CD4-positive, CD25-positive, alpha-beta regulatory T cell (primary cell): ENCODE results near the gene ADAM33. TPM values are rescaled to one million over a fixed set of nuclear protein-coding genes. Genes with fewer than 3 reads are reported as not detected.

Source experiments
- ATAC-seq, 2 donors: fragments of 150-1000 bp; cut with Tn5 transposase; one replicate each; pipeline ENCODE4 v1.10.0; 2021; ENCODE audit warnings: low read depth in 2 of 2, moderate number of reproducible peaks in 2 of 2, moderate library complexity in 1 of 2
- DNase-seq, 3 donors: peaks; one replicate each; pipeline versions ENCODE4 v3.0.0 to v3.0.0-alpha.2; 2012 to 2022; ENCODE audit warnings: mixed read lengths in 1 of 3
- H3K27ac ChIP-seq: one replicate; pipeline ENCODE4 v1.7.0; 2013; ENCODE audit warnings: mild to moderate bottlenecking, low read length; ENCODE audit not compliant: insufficient read depth, poor library complexity, severe bottlenecking
- H3K27me3 ChIP-seq: one replicate; pipeline ENCODE4 v1.7.0; 2013; ENCODE audit warnings: low read length; ENCODE audit not compliant: control insufficient read depth, insufficient read depth
- H3K36me3 ChIP-seq: one replicate; pipeline ENCODE4 v1.7.0; 2013; ENCODE audit warnings: mild to moderate bottlenecking, low read length, moderate library complexity; ENCODE audit not compliant: control insufficient read depth, insufficient read depth
- H3K4me1 ChIP-seq: 2 replicates; pipeline ENCODE4 v1.7.0; 2013; ENCODE audit warnings: mild to moderate bottlenecking, low read length; ENCODE audit not compliant: insufficient read depth, control insufficient read depth, poor library complexity, severe bottlenecking
- H3K4me3 ChIP-seq: one replicate; pipeline ENCODE4 v1.7.0; 2013; ENCODE audit warnings: low read depth, mild to moderate bottlenecking, low read length, moderate library complexity
- H3K9me3 ChIP-seq, 2 experiments: 1 replicate in 1 of 2; 2 replicates in 1 of 2; pipeline ENCODE4 v1.7.0; 2013; ENCODE audit warnings: low read length in 2 of 2, mild to moderate bottlenecking in 1 of 2, moderate library complexity in 1 of 2; ENCODE audit not compliant: control insufficient read depth in 2 of 2
- H3K27ac Mint-ChIP-seq, 3 donors: one replicate each; pipeline ENCODE4 v1.8.0; 2020 to 2022; ENCODE audit warnings: mild to moderate bottlenecking in 3 of 3, mixed read lengths in 3 of 3, moderate library complexity in 2 of 3
- H3K27me3 Mint-ChIP-seq: one replicate; pipeline ENCODE4 v1.8.0; 2022; ENCODE audit warnings: mild to moderate bottlenecking, mixed read lengths
- H3K36me3 Mint-ChIP-seq: one replicate; pipeline ENCODE4 v1.8.0; 2020; ENCODE audit warnings: mixed read lengths
- H3K4me1 Mint-ChIP-seq, 4 donors: one replicate each; pipeline ENCODE4 v1.8.0; 2020 to 2022; ENCODE audit warnings: mixed read lengths in 4 of 4, mild to moderate bottlenecking in 1 of 4
- H3K4me3 Mint-ChIP-seq, 4 donors: one replicate each; pipeline ENCODE4 v1.8.0; 2020 to 2022; ENCODE audit warnings: mild to moderate bottlenecking in 4 of 4, mixed read lengths in 4 of 4, moderate library complexity in 3 of 4
- H3K9me3 Mint-ChIP-seq, 7 donors: one replicate each; pipeline ENCODE4 v1.8.0; 2020 to 2022; ENCODE audit warnings: mixed read lengths in 7 of 7, mild to moderate bottlenecking in 3 of 7, moderate library complexity in 2 of 7
- polyA plus RNA-seq, 4 donors: library from polyadenylated mRNA; unstranded; fragments of 300-500 nt; fragmentation: Illumina TruSeq; gene quantifications; one replicate each; pipeline ENCODE4 v1.2.3, GENCODE V29; 2021
- total RNA-seq: library from RNA; stranded (reverse); gene quantifications from one replicate; pipeline ENCODE4 v1.2.3, GENCODE V29; 2022

ADAM33 gene
- total and polyA plus RNA-seq, 5 donors from 2014 or later = not detected

GRCh38 chr20:3651204-3651962 lies 30.4 kb downstream of the ADAM33 start:
- Mint-ChIP-seq H3K9me3 (peaks cover 0 to 6% (median 3%) of the 10 kb centered on the region in 7 donors), H3K4me1 (peaks cover 0 to 10% (median 2%) of the 10 kb centered on the region in 4 donors)
- no peaks in the 10 kb centered on the region for H3K9me3 ChIP-seq

GRCh38 chr20:3648951-3649350 lies 32.9 kb downstream of the ADAM33 start:
- Histone ChIP-seq H3K4me1 (no peaks in the 10 kb centered on the region), H3K9me3 (no peaks in the 10 kb centered on the region), H3K27me3 (no peaks in the 10 kb centered on the region), H3K27ac (no peak overlapping the region), H3K4me3 (no peak overlapping the region), H3K36me3 (peaks cover 11% of the 10 kb centered on the region)
- ATAC-seq (no peak), DNase-seq (no peak)
- Mint-ChIP-seq H3K9me3 (peaks cover 0 to 6% (median 2%) of the 10 kb centered on the region in 7 donors), H3K27me3 (no peaks in the 10 kb centered on the region), H3K36me3 (peaks cover 36% of the 10 kb centered on the region), H3K27ac (no peak overlapping the region), H3K4me3 (no peak overlapping the region), H3K4me1 (peaks cover 0 to 10% (median 2%) of the 10 kb centered on the region in 4 donors)

More at GRCh38 chr20:3651204-3651962, 30.4 kb downstream of the ADAM33 start:
- Histone ChIP-seq H3K27ac (no peak overlapping the region), H3K36me3 (peaks cover 6% of the 10 kb centered on the region), H3K4me1 (no peaks in the 10 kb centered on the region), H3K4me3 (no peak overlapping the region), H3K27me3 (no peaks in the 10 kb centered on the region)
- H3K36me3 Mint-ChIP-seq = peaks cover 23% of the 10 kb centered on the region
- no peak overlapping the region for H3K27ac Mint-ChIP-seq
- H3K4me3 Mint-ChIP-seq = no peak overlapping the region
- H3K27me3 Mint-ChIP-seq = no peaks in the 10 kb centered on the region
- ATAC-seq = no peak
- DNase-seq = no peak

DNA sequence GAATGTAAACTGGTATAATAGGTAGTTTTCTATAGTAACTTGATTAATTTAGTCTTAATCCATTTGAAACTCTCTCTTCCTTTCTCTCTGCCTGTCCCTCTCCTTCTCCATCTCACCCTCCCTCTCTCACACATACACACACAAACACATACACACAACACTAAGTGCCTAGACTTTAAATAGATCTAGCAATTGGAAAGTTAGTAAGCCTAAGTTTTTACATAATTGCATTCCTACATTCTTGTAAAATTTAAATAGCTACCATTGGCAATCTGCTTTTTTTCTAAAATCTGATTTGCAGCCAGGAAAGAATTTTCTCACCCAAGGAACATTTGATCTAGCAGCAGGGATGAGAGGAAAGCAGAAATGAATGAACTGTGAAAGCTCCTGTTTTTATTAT lies 34.3 kb downstream of the ADAM33 start:
- Mint-ChIP-seq H3K27ac (no peak overlapping the region), H3K4me3 (no peak overlapping the region), H3K9me3 (peaks cover 0 to 3% (median 0%) of the 10 kb centered on the region in 7 donors), H3K36me3 (peaks cover 37% of the 10 kb centered on the region), H3K4me1 (peaks cover 0 to 2% (median 0%) of the 10 kb centered on the region in 4 donors), H3K27me3 (no peaks in the 10 kb centered on the region)
- Histone ChIP-seq H3K36me3 (peaks cover 11% of the 10 kb centered on the region), H3K4me3 (no peak overlapping the region), H3K27ac (no peak overlapping the region), H3K4me1 (no peaks in the 10 kb centered on the region), H3K9me3 (no peaks in the 10 kb centered on the region), H3K27me3 (no peaks in the 10 kb centered on the region)
- ATAC-seq = no peak
- no peak for DNase-seq

DNA sequence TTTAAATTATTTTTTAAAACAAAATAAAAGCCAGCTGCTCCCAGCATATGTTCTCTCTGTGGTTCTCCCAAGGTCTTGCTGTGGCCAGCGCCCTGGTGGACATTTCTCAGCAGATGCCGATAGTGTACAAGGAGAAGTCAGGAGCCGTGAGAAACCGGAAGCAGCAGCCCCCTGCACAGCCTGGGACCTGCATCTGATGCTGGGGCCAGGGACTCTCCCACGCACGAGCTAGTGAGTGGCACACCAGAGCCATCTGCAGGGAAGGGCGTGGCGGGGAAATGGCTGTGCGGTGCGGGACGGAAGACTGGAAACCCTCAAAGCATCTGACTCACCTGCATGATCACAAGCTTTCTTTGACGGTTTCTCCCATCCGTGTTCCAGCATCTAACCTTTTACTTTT lies 35.2 kb downstream of the ADAM33 start:
- Mint-ChIP-seq H3K9me3 (peaks cover 0 to 1% (median 0%) of the 10 kb centered on the region in 7 donors), H3K27ac (no peak overlapping the region), H3K36me3 (peaks cover 44% of the 10 kb centered on the region), H3K4me1 (no peaks in the 10 kb centered on the region), H3K4me3 (no peak overlapping the region), H3K27me3 (no peaks in the 10 kb centered on the region)
- H3K36me3 ChIP-seq = peaks cover 11% of the 10 kb centered on the region
- no peaks in the 10 kb centered on the region for H3K4me1 ChIP-seq
- no peak overlapping the region for H3K27ac ChIP-seq
- H3K4me3 ChIP-seq = no peak overlapping the region
- H3K9me3 ChIP-seq = no peaks in the 10 kb centered on the region
- DNase-seq = no peak
- ATAC-seq = no peak
- no peaks in the 10 kb centered on the region for H3K27me3 ChIP-seq

- no peak for DNase-seq
- Histone ChIP-seq H3K27ac (no peak overlapping the region), H3K27me3 (no peaks in the 10 kb centered on the region), H3K9me3 (no peaks in the 10 kb centered on the region), H3K4me1 (no peaks in the 10 kb centered on the region), H3K4me3 (no peak overlapping the region), H3K36me3 (peaks cover 11% of the 10 kb centered on the region)
- Mint-ChIP-seq H3K4me3 (no peak overlapping the region), H3K36me3 (peaks cover 44% of the 10 kb centered on the region), H3K27ac (no peak overlapping the region), H3K27me3 (no peaks in the 10 kb centered on the region), H3K9me3 (peaks cover 0 to 1% (median 0%) of the 10 kb centered on the region in 7 donors), H3K4me1 (no peaks in the 10 kb centered on the region)
- no peak for ATAC-seq
Measured at GRCh38 chr20:3646067-3646440, 35.8 kb downstream of the ADAM33 start.

DNA sequence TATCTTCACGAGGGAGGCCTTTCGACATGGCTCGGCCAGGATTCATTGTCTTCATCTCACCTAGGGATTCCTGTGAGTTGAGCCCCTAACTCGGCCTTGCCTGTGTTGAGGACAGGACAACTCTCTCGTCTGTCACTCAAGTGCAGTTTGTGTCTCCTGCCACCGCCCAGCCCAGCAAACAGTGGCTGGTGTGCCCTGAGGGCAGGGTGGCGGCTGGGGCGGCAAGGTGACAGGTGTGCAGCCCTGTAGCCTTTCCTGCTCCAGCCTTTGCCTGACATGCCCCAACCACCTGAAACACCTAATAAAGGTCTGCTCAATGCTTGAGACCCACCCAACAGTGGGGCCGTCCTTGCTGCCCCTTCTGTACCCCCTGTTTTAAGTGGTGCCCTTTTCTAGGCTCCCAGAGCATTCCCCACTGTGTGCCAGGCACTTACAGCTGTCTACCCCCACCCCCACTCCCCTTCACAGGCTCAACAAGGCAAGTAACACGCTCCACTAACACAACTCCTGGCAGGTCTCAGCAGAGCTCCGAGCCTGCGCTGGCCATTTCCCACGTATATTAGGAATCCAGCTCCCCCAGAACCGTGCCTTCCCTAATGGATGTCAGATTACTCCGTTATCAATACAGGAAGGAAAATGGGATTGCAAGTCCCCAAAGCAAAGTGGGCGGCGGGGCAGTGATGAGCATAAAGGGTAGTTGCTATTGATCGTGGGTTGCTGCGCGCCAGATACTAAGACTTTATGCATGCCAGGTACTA lies 36.3 kb downstream of the ADAM33 start:
- H3K9me3 ChIP-seq = no peaks in the 10 kb centered on the region
- Mint-ChIP-seq H3K27ac (no peak overlapping the region), H3K27me3 (no peaks in the 10 kb centered on the region), H3K9me3 (peaks cover 0 to 1% (median 0%) of the 10 kb centered on the region in 7 donors), H3K36me3 (peaks cover 49% of the 10 kb centered on the region), H3K4me1 (no peaks in the 10 kb centered on the region), H3K4me3 (no peak overlapping the region)
- DNase-seq (no peak), ATAC-seq (no peak)
- no peak overlapping the region for H3K27ac ChIP-seq
- H3K4me1 ChIP-seq = no peaks in the 10 kb centered on the region
- peaks cover 11% of the 10 kb centered on the region for H3K36me3 ChIP-seq
- H3K27me3 ChIP-seq = no peaks in the 10 kb centered on the region
- H3K4me3 ChIP-seq = no peak overlapping the region

- Histone ChIP-seq H3K4me3 (no peak overlapping the region), H3K9me3 (no peaks in the 10 kb centered on the region), H3K27me3 (no peaks in the 10 kb centered on the region), H3K4me1 (no peaks in the 10 kb centered on the region), H3K36me3 (peaks cover 9% of the 10 kb centered on the region), H3K27ac (no peak overlapping the region)
- Mint-ChIP-seq H3K27ac (no peak overlapping the region), H3K4me1 (no peaks in the 10 kb centered on the region), H3K4me3 (no peak overlapping the region), H3K9me3 (peaks cover 0 to 1% (median 0%) of the 10 kb centered on the region in 7 donors), H3K36me3 (peaks cover 46% of the 10 kb centered on the region), H3K27me3 (no peaks in the 10 kb centered on the region)
- no peak for ATAC-seq
- DNase-seq = no peak
Measured at GRCh38 chr20:3640259-3640658, 41.6 kb downstream of the ADAM33 start.
